GM20000 (cell line): ENCODE measurements around the gene XPOT.

Source experiments
- DNase-seq: peaks from one replicate; pipeline ENCODE4 v3.0.0; 2012; ENCODE audit warnings: low spot score
- TF ChIP-seq, protein P1 (sequence below): IDR thresholded peaks from 2 replicates; pipeline ENCODE4 v1.5.1; 2012; ENCODE audit warnings: mild to moderate bottlenecking, control low read depth; ENCODE audit errors: extremely low read depth, missing control alignments

XPOT gene

DNA sequence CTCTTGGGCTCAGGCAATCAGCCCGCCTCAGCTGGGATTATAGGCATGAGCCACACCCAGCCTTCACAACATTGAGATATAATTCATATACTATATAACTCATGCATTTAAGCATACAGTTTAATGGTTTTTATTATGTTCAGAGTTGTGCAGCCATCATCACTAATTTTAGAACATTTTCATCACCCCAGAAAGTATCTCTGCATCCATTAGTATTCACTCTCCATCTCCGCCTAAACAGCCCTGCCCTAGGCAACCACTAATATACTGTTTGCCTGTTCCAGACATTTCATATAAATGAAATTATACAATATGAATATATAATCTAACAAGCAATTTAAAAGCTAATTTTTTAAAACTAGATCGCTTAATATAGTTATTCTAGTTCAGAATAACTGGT lies 82.5 kb downstream of the XPOT start:
- no peak for DNase-seq

DNA sequence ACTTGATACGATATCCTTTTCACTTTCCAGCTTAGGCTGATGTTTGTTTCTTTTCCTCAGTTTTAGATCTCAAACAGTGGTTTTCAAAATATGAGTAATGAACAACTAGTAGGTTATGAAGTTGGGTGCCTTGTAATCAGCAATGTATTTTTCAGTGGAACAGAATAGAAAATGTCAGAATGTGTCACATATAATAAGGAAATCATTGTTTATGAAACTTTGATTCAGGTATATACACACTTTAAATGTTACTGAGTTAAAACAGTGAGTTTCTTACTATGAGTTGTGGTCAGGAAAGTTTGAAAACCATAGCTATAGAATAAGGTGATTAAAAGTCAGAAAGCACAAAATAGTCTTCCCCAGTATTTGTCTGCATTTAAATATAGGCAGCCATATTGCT lies 87.5 kb downstream of the XPOT start:
- TF ChIP-seq, protein P1, sequence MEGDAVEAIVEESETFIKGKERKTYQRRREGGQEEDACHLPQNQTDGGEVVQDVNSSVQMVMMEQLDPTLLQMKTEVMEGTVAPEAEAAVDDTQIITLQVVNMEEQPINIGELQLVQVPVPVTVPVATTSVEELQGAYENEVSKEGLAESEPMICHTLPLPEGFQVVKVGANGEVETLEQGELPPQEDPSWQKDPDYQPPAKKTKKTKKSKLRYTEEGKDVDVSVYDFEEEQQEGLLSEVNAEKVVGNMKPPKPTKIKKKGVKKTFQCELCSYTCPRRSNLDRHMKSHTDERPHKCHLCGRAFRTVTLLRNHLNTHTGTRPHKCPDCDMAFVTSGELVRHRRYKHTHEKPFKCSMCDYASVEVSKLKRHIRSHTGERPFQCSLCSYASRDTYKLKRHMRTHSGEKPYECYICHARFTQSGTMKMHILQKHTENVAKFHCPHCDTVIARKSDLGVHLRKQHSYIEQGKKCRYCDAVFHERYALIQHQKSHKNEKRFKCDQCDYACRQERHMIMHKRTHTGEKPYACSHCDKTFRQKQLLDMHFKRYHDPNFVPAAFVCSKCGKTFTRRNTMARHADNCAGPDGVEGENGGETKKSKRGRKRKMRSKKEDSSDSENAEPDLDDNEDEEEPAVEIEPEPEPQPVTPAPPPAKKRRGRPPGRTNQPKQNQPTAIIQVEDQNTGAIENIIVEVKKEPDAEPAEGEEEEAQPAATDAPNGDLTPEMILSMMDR: no peak
- no peak for DNase-seq

More for the DNA sequence above, 82.5 kb downstream of the XPOT start:
- TF ChIP-seq, protein P1: no peak

DNA sequence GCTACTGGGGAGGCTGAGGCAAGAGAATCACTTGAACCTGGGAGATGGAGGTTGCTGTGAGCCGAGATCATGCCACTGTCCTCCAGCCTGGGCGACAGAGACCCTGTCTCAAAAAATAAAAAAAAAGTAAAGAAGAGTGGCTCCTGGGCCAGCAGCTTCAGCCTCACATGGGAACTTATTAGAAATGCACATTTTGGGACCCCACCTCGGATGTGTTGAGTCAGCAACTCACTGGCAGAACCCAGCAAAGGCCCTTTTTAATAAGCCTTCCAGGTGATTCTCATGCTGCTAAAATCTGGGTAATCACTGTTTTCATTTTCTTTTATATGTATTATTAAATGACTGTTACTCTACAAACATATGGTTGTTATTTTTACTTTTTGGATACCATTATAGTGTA lies 89.3 kb downstream of the XPOT start:
- TF ChIP-seq, protein P1: no peak
- DNase-seq: no peak

DNA sequence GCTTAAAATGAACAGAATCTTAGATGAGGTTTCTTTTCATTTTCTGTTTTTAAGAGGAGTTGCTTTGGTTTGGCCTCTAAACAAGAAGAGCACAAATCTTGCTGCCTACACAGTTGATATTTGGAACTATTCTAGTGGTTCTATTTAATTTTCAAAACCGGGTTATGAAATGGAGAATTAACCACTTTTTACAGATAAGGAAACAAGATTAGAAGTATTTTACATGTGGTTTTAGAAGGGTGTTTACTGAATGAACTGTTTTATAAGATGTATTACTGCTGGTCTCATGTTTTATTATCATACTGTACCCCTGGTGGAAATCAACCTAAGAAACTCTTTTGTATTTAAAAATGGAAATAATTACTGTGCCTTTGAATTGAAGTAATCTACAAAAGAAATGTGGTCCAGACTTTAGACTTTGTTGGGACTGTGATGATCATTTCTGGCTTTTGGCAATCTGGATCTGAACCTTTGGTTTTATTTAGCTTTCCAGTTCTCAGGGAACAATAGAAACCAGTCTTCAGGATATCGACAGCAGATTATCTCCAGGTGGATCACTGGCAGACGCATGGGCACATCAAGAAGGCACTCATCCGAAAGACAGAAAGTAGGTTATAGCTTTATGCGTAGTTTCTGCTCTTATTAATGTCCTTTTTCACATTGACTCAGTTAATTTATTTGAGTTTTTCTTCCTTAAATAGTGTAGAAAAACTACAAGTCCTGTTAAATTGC lies 91.0 kb downstream of the XPOT start:
- no peak for DNase-seq
- TF ChIP-seq, protein P1: no peak

DNA sequence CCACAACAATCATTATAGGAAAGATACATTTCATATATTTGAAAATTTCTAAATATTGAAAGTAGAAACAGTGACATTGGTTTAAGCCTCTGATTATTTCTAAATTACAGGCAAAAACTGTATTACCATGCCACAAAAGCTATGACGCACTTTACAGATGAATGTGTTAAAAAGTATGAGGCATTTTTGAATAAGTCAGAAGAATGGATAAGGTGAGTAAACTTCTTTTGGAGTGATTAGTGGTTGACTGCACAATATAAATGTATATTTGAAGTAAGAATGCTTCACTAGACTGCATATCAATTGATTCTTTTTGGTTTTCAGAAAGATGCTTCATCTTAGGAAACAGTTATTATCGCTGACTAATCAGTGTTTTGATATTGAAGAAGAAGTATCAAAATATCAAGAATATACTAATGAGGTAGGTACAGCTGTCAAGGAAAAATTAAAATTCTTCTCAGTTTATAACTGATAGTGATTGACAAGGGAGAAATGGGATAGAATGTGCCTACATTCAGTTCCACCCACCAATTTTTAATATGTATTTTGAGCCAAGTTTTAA lies 92.7 kb downstream of the XPOT start:
- no peak for DNase-seq
- TF ChIP-seq, protein P1: no peak

DNA sequence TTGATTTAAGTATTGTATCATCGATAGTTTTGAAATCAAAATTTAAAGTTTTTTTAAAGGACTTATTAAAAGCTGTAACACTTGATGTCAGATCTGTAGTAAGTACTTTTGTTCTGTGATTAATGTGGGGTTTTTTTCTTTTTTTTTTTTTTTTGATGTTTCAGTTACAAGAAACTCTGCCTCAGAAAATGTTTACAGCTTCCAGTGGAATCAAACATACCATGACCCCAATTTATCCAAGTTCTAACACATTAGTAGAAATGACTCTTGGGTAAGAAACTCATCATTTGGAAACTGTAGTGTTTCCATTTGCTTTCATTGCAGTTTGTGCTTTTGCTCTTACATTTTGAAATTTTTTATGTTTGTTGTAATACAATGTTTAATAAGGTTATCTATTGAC lies 93.3 kb downstream of the XPOT start:
- no peak for DNase-seq
- TF ChIP-seq, protein P1: no peak

DNA sequence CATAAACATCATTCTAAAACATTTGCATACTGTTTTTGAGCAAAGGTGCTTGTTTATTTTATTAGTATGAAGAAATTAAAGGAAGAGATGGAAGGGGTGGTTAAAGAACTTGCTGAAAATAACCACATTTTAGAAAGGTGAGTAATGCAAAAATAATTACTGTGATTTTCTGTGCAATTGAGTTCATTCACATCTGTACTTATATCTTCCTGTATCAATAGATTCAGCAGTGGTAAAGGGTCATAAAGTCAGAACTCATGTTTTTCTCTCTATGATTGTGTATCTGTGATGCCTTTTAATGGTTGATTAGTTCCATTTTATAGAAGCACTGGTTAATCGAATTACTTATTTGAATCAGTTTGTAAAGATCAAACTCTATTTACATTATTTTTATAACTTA lies 93.7 kb downstream of the XPOT start:
- TF ChIP-seq, protein P1: no peak
- DNase-seq: no peak
